Central memory CD8-positive, alpha-beta T cell (primary cell): ENCODE data around the gene IL17B.

Source experiments
- ATAC-seq: fragments of 150-1000 bp; cut with Tn5 transposase; replicated peaks from 2 replicates; pipeline ENCODE4 v1.10.0; 2022; ENCODE audit warnings: mild to moderate bottlenecking, moderate FRiP score, moderate number of reproducible peaks; ENCODE audit not compliant: poor library complexity, severe bottlenecking; ENCODE audit errors: extremely low read depth
- DNase-seq, 2 donors: peaks; one replicate each; pipeline ENCODE4 v3.0.0; 2021; ENCODE audit warnings: low spot score in 2 of 2
- H3K27ac Mint-ChIP-seq: one replicate; pipeline ENCODE4 v1.8.0; 2022; ENCODE audit warnings: low read depth, mild to moderate bottlenecking, moderate library complexity, mixed read lengths
- H3K27me3 Mint-ChIP-seq: one replicate; pipeline ENCODE4 v1.8.0; 2022; ENCODE audit warnings: mixed read lengths
- H3K36me3 Mint-ChIP-seq: one replicate; pipeline ENCODE4 v1.8.0; 2022; ENCODE audit warnings: mild to moderate bottlenecking, moderate library complexity, mixed read lengths; ENCODE audit not compliant: insufficient read depth
- H3K4me1 Mint-ChIP-seq: one replicate; pipeline ENCODE4 v1.8.0; 2022; ENCODE audit warnings: mixed read lengths
- H3K4me3 Mint-ChIP-seq: one replicate; pipeline ENCODE4 v1.8.0; 2022; ENCODE audit warnings: mild to moderate bottlenecking, moderate library complexity, mixed read lengths
- H3K9me3 Mint-ChIP-seq: one replicate; pipeline ENCODE4 v1.8.0; 2022; ENCODE audit warnings: mixed read lengths

The IL17B gene

DNA sequence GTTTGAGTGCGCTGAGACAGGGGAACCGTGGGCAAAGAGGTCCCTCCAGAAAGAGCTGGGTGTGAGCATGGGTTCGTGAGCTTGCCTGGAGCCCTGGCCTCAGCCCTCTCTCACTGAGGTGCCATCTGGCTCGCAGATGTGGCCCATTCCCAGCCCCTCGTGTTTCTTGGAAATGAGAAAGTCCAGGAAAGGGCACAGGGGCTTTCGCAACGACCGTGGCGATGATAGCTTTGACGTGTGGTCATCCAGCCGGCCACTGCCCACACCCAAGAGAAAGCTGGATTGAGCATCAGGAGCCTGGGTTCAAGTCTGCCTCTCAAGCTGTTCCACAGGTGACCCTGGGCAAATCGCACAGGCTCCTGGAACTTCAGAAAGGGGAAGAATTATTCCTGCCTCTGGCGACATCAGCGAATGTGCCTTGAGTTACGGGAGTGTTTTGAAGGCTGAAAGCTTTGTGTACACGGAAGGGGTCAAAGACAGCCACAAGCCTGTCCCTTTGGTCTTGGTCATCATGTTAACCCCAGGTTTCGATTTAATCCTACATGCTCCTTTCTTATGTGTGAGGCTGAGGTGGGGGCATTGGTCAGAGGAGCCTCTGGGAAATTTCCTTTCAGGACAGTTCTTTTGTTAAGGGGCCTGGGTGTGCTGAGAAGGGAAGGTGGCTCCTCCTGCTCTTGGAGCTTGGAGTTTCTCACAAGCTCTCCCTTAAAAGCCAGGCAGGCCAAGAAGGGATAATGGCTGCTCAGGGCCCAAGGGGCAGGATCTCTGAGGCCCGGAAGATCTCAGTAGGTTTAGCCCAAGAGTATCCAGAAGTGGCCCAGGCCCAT is 41.7 kb upstream of the IL17B start:
- H3K4me3 Mint-ChIP-seq, result no peak overlapping the region
- H3K27me3 Mint-ChIP-seq, result peaks cover 32% of the 10 kb centered on the region
- H3K9me3 Mint-ChIP-seq, result no peaks in the 10 kb centered on the region

DNA sequence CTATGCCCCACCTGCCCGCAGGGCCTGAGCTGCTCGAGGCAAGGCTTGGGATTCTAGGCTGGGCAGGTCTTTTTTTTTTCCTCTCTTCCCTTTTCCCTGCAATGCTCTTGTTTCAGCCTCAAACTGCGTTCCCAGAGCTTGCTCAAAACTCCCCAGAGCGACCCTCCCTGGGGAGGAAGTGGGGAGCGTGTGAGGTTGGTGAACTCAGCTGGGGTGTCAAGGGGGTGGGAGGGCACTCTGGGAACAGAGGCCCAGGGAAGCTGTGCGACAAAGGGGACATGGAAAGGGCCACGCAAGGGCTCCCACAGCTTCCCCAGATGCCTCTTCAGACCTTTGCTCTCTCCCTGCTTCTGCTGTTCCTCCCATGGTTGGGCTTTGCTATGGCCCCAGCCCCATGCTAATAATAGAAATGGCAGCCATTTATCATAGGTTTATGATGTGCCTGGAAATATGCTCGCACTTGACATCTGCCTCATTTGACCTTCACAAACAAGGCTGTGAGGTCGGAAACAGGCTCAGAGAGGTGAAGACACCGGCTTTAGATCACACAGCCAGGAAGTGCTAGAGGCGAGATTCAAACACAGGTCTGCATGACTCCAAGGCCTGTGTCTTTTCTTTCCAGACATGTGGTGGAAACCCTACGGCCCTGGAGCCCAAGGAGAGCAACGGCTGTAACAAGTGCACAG is 40.9 kb upstream of the IL17B start:
- Mint-ChIP-seq H3K36me3 (no peaks in the 10 kb centered on the region), H3K27me3 (peaks cover 32% of the 10 kb centered on the region), H3K27ac (no peak overlapping the region), H3K4me1 (no peaks in the 10 kb centered on the region), H3K4me3 (no peak overlapping the region), H3K9me3 (no peaks in the 10 kb centered on the region)
- DNase-seq, result no peak
- ATAC-seq, result no peak

More for the DNA sequence above, 41.7 kb upstream of the IL17B start:
- Mint-ChIP-seq H3K4me1 (no peaks in the 10 kb centered on the region), H3K36me3 (no peaks in the 10 kb centered on the region), H3K27ac (no peak overlapping the region)
- ATAC-seq (no peak), DNase-seq (no peak)

DNA sequence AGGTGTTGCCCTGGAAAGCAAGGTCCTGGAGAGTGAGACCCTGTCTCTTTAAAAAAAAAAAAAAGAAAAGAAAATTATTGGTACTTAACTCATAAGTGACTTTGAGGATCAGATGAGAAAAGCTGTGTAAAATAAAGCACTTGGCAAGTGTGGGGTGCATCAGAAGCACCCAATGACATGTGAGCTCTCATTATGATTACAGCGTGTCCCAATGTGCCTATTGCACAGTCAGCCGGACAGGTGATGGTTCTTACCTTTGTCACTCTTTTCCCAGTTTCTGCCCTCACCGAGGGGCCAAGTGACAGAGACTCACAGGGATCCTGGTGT is 40.4 kb upstream of the IL17B start:
- no peak for DNase-seq
- Mint-ChIP-seq H3K4me1 (no peaks in the 10 kb centered on the region), H3K36me3 (no peaks in the 10 kb centered on the region), H3K9me3 (no peaks in the 10 kb centered on the region), H3K4me3 (no peak overlapping the region), H3K27ac (no peak overlapping the region), H3K27me3 (peaks cover 32% of the 10 kb centered on the region)
- no peak for ATAC-seq

DNA sequence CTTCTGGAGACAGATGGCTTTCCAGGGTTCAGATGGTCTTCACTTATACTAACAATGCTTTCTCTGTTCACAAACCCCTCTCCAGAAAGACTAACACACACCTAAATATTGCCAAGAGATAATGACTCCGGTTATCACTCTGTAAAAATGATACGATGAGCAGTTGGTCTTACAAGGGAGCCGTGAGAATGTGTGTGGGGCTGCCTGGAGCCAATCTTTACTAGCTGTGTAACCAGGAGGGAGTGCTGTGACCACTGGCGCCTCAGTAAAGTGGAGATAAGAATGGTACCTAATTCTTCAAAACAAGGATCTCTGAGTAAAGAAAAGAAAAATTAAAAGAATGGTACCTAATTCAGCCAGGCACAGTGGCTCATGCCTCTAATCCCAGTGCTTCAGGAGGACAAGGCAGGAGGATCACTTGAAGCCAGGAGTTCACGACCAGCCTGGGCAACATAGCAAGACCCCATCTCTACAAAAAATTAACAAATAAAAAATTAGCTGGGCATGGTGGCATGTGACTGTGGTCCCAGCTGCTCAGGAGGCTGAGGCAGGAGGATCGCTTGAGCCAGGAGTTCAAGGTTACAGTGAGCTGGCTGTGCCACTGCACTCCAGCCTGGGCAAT is 39.9 kb upstream of the IL17B start:
- Mint-ChIP-seq H3K27me3 (peaks cover 32% of the 10 kb centered on the region), H3K36me3 (no peaks in the 10 kb centered on the region), H3K27ac (no peak overlapping the region), H3K9me3 (no peaks in the 10 kb centered on the region), H3K4me3 (no peak overlapping the region), H3K4me1 (no peaks in the 10 kb centered on the region)
- no peak for ATAC-seq
- no peak for DNase-seq

DNA sequence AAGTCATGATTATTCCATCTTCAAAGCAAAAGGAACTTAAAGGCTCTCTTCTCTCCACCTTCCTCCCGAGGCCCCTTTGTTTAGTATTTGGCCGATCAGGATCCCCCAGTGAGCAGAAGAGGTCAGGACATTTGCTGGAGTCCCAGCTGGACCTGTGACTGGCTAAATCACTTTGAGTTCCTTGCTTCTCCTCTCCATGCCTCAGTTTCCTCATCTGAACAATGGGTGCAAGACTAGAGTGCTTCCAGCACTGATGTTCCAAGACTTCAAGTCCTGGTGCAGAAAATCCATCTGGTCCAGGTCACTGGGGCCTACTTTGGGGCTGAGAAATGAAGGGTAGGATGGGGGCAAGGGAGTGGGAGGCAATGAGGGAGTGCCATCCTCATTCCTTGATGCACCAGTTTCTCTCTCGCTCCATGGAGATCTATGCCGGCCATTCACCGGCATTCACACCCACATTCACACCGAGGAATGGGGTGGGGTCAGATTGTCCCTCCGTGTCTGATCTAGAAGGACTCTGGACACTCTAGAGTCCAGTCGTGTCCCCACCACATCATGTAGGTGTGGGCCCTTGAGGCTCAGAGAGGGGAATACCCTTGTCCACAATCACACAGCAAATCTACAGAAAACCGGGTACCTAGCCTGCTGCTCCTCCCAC is 38.7 kb upstream of the IL17B start:
- no peaks in the 10 kb centered on the region for H3K4me1 Mint-ChIP-seq
- ATAC-seq (no peak), DNase-seq (no peak)
- H3K9me3 Mint-ChIP-seq, result no peaks in the 10 kb centered on the region
- H3K27me3 Mint-ChIP-seq, result peaks cover 39% of the 10 kb centered on the region
- H3K27ac Mint-ChIP-seq, result no peak overlapping the region
- no peaks in the 10 kb centered on the region for H3K36me3 Mint-ChIP-seq
- no peak overlapping the region for H3K4me3 Mint-ChIP-seq

DNA sequence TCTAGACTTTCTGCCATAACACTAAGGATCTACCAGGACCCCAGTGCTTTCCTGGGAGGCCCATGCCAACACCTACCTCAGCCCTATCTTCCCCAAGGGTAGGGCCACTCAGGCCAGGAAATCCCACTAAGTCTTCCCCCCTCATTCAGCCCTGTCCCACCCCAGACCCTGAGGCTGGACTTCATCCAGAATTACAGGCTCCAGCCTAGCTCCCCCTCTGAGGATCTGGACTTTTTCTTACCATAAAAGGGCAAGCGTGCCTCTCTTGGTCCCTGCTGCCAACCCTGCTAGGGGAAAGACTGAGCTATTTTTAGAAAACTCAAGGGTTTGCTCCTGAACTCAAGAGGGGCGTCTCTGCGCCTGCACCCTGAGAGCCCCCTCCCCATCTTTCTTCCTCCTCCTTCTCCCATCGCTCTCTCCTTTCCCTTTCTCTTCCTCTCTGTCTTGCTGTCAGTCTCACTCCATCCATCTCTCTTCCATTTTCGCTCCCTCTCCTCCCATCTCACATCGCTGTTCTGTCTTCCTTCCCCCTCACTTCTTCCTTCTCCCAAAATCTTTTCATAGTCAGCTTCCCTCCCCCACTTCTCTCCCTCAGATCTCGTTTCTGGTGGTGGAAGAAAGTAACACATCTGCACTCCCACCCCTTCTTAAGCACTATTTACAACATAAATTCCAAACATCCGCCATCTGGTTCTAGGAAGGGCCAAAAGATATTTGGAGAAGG is 38.1 kb upstream of the IL17B start:
- no peak overlapping the region for H3K4me3 Mint-ChIP-seq
- H3K27ac Mint-ChIP-seq, result no peak overlapping the region
- ATAC-seq (no peak), DNase-seq (no peak)
- no peaks in the 10 kb centered on the region for H3K36me3 Mint-ChIP-seq
- no peaks in the 10 kb centered on the region for H3K9me3 Mint-ChIP-seq
- peaks cover 40% of the 10 kb centered on the region for H3K27me3 Mint-ChIP-seq
- H3K4me1 Mint-ChIP-seq, result no peaks in the 10 kb centered on the region

DNA sequence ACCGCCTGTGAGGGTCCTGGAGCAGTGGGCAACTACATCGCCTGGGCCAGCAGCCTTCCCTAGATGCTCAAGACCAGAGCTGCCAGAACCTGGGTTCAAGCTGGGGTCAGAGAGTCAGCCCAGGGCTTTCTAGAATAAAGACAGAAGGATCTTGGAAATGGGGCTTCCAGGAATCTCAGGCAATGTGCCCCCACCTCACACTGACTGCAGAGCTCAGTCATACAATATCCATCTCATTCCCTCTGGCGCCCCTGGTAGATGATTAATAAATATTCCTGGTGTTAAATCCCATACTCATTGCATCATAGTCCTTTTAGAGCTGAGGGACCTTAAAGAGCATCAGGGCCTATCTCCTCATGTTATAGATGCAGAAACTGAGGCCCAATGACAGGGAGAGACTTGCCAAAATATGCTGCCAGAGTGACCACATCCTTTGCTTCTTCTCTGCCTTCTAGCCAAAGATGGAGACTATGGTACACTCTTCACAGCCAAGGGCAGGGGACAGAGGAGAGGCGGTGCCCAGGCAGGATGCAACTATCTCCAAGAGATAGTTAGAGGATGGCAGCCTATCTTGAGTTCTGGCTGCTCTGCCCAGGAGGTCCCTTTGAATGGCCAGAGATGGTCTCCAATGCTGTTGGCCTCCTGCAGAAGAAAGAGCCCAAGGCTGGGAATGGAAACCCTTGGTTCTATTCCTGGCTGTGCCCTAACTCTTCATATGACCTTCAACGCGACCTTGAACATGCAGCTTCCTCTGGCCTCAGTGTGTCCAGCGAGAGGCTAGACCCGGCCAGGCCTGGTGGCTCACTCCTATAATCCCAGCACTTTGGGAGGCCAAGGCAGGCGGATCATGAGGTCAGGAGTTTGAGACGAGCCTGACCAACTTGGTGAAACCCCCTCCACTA is 36.2 kb upstream of the IL17B start:
- H3K27me3 Mint-ChIP-seq, result peaks cover 33% of the 10 kb centered on the region

DNA sequence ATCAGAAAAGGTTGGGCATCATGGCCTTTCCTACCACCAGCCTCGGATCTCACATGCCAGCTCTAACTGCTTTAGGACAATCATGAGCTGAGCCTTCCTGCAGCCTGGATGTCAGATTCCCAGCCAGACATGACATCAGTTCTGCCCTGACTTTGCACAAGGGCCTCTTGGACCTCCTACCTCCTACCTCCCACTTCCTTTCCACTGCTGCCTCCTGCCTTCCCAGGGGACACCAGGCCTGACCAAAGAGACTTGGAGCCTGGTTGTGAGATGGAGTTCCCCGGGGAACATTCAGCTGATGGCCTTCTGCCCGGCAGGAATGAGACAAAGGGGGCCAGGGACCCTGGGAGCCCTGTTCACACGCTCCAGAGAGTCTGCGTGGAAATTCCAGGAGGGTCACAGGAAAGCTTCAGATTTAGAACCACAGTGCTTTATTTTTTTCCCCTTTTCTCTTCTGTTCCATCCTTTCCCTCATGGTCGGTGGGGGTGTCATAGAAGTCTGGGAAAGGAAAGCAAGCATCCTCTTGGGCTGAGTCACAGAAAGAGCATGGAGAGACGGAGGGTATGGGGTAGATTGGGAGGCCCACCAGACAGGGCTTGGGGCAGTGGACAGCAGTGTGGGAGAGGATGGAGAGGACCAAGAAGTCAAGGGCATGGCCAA is 35.4 kb upstream of the IL17B start:
- ATAC-seq (no peak), DNase-seq (no peak)
- Mint-ChIP-seq H3K27ac (no peak overlapping the region), H3K27me3 (peaks cover 33% of the 10 kb centered on the region), H3K4me1 (no peaks in the 10 kb centered on the region), H3K36me3 (no peaks in the 10 kb centered on the region), H3K9me3 (no peaks in the 10 kb centered on the region), H3K4me3 (no peak overlapping the region)

More for the DNA sequence above, 36.2 kb upstream of the IL17B start:
- Mint-ChIP-seq H3K27ac (no peak overlapping the region), H3K4me1 (no peaks in the 10 kb centered on the region), H3K9me3 (no peaks in the 10 kb centered on the region), H3K36me3 (no peaks in the 10 kb centered on the region), H3K4me3 (no peak overlapping the region)
- ATAC-seq (no peak), DNase-seq (no peak)

DNA sequence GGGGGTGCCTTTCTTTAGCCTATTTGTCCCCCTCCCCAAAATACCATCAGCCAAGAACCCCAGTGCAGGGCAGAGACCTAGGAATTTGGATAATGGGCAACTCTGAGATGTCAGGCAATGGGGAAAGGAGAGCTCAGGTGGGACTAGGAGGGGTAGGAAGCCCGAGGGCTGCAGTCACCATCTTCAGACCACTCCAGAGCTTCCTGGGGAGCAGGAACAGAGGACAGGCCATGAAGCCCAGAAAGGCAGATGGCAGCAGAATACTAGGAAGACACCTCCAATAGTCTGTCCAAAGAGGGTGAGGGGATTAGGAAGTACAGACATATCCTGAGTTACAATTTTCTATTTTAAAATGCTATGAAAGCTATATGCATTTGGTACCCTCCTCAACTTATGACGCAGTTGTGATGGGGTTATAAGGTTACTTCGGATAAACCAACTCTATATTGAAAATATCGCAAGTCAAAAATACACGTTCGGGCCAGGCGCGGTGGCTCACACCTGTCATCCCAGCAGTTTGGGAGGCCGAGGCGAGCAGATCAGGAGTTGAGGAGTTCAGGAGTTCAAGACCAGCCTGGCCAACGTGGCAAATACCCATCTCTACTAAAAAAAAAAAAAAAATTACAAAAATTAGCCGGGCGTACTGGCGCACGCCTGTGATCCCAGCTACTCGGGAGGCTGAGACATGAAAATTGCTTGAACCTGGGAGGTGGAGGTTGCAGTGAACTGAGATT is 34.6 kb upstream of the IL17B start:
- Mint-ChIP-seq H3K36me3 (no peaks in the 10 kb centered on the region), H3K27ac (no peak overlapping the region), H3K4me3 (no peak overlapping the region)

DNA sequence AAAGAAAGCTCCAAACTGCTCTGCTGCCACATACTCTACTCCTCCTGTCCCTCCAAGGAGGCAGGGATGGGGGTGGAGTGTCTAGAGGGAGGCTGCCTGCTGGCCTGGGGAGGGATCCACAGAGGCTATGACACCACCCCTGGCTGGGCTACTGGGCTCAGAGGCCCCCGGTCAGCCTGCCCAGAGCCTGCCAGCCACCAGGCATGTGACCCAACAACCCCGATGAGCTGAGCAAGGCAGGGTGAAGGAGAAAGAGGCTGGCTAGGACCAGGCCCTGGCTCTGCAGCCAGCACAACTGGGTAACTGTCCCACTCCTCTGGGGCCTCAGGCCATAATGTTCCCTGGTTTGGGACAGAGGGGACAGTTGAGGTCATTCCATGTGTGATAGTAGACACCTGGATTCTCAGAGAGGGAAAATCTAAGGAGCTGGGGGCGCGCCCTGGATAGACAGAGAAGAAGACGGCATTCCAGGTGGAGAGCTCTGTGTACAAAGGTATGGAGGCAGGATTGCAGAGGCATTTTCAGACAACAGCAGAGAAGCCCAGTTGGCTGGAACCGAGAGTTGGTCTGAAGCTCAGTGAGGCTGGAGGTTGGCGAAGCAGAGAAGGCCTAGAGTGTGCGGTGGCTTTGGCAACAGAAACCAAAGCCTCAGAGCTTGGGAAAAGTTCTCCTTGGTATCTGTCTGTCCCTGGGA is 33.8 kb upstream of the IL17B start:
- no peak overlapping the region for H3K4me3 Mint-ChIP-seq
- no peaks in the 10 kb centered on the region for H3K4me1 Mint-ChIP-seq
- peaks cover 31% of the 10 kb centered on the region for H3K27me3 Mint-ChIP-seq
- ATAC-seq (no peak), DNase-seq (no peak)
- no peaks in the 10 kb centered on the region for H3K9me3 Mint-ChIP-seq
- no peak overlapping the region for H3K27ac Mint-ChIP-seq
- H3K36me3 Mint-ChIP-seq, result no peaks in the 10 kb centered on the region

More for the DNA sequence above, 34.6 kb upstream of the IL17B start:
- Mint-ChIP-seq H3K9me3 (no peaks in the 10 kb centered on the region), H3K4me1 (no peaks in the 10 kb centered on the region), H3K27me3 (peaks cover 31% of the 10 kb centered on the region)
- DNase-seq, result no peak
- ATAC-seq, result no peak
